ENCODE data around the gene ADAMTSL3. TPM values are rescaled to one million over a fixed set of nuclear protein-coding genes. Genes with fewer than 3 reads are reported as not detected.

ADAMTSL3 gene
- total RNA-seq, 1 donor from 2014 or later, result 2.4 TPM

DNA sequence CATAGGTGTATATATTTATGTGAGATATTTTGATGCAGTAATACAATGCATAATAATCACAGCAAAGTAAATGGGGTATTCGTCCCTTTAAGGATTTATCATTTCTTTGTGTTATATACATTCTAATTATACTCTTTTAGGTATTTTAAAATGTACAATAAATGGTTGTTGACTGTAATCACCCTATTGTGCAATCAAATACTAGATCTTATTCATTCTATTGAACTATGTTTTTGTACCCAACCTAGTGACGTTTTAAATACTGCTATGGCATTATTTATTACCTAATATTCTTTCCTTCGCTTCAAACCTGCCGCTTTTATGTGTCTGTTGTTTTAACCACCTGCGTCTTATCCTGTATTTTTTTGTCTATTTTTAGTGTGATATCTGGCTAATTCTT is 132.4 kb downstream of the ADAMTSL3 start:
- Histone ChIP-seq H3K9me3 (ENCODE audit: insufficient read depth, low read depth, low read length) (no peaks in the 10 kb centered on the region), H3K27me3 (ENCODE audit: insufficient read depth, low read length) (no peaks in the 10 kb centered on the region), H3K9ac (ENCODE audit: low read length) (no peak overlapping the region), H3K79me2 (ENCODE audit: insufficient read depth, low read length) (no peaks in the 10 kb centered on the region), H3K27ac (ENCODE audit: low read depth, low read length) (no peak overlapping the region), H3K4me3 (ENCODE audit: insufficient read depth, low read depth, low read length) (no peak overlapping the region), H3K4me2 (ENCODE audit: low read length) (no peak overlapping the region), H4K20me1 (ENCODE audit: insufficient read depth, low read length) (no peaks in the 10 kb centered on the region), H3K4me1 (ENCODE audit: insufficient read depth, low read length) (no peaks in the 10 kb centered on the region), H2AFZ (ENCODE audit: low read depth, low read length) (no peak overlapping the region), H3K36me3 (ENCODE audit: insufficient read depth, low read length) (no peaks in the 10 kb centered on the region)
- TF ChIP-seq EZH2 (IDR thresholded peaks at IDR 0.05; ENCODE audit: insufficient read depth, low read length), result no peak
- TF ChIP-seq, protein P1, sequence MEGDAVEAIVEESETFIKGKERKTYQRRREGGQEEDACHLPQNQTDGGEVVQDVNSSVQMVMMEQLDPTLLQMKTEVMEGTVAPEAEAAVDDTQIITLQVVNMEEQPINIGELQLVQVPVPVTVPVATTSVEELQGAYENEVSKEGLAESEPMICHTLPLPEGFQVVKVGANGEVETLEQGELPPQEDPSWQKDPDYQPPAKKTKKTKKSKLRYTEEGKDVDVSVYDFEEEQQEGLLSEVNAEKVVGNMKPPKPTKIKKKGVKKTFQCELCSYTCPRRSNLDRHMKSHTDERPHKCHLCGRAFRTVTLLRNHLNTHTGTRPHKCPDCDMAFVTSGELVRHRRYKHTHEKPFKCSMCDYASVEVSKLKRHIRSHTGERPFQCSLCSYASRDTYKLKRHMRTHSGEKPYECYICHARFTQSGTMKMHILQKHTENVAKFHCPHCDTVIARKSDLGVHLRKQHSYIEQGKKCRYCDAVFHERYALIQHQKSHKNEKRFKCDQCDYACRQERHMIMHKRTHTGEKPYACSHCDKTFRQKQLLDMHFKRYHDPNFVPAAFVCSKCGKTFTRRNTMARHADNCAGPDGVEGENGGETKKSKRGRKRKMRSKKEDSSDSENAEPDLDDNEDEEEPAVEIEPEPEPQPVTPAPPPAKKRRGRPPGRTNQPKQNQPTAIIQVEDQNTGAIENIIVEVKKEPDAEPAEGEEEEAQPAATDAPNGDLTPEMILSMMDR (IDR thresholded peaks at IDR 0.05; ENCODE audit: insufficient read depth, low read depth, low read length), result no peak
- DNase-seq (ENCODE audit: low read depth) (no peak), FAIRE-seq (no peak)
- no peak overlapping the region for H3K27ac Mint-ChIP-seq (ENCODE audit: unreplicated experiment)
- no peaks in the 10 kb centered on the region for H3K36me3 Mint-ChIP-seq (ENCODE audit: low read depth, unreplicated experiment)
- H3K27me3 Mint-ChIP-seq (ENCODE audit: low read depth, unreplicated experiment), result no peaks in the 10 kb centered on the region
- H3K9me3 Mint-ChIP-seq (ENCODE audit: unreplicated experiment), result no peaks in the 10 kb centered on the region
- peaks cover 6% of the 10 kb centered on the region for H3K4me1 Mint-ChIP-seq (ENCODE audit: low read depth, unreplicated experiment)
- no peak overlapping the region for H3K4me3 Mint-ChIP-seq (ENCODE audit: unreplicated experiment)

DNA sequence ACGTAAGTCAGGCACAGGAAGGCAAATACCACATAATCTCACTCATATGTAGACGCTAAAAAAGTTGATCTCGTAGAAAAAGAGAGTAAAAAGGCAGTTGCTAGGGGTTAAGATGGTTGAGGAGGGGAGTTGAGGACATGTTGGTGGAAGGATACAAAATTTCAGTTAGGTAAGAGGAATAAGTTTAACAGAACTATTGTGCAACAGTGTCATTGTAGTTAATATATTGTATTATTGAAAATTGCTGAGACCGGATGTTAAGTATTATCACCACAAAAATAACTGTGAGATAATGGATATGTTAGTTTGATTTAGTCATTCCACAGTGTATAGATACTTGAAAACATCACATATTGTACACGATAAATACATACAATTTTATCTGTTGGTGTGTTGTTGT is 139.1 kb downstream of the ADAMTSL3 start:
- Histone ChIP-seq H3K27ac (ENCODE audit: low read depth, low read length) (no peak overlapping the region), H3K79me2 (ENCODE audit: insufficient read depth, low read length) (no peaks in the 10 kb centered on the region), H2AFZ (ENCODE audit: low read depth, low read length) (no peak overlapping the region), H4K20me1 (ENCODE audit: insufficient read depth, low read length) (no peaks in the 10 kb centered on the region), H3K4me3 (ENCODE audit: insufficient read depth, low read depth, low read length) (no peak overlapping the region), H3K36me3 (ENCODE audit: insufficient read depth, low read length) (no peaks in the 10 kb centered on the region), H3K4me1 (ENCODE audit: insufficient read depth, low read length) (no peaks in the 10 kb centered on the region), H3K4me2 (ENCODE audit: low read length) (no peak overlapping the region), H3K27me3 (ENCODE audit: insufficient read depth, low read length) (no peaks in the 10 kb centered on the region), H3K9me3 (ENCODE audit: insufficient read depth, low read depth, low read length) (no peaks in the 10 kb centered on the region), H3K9ac (ENCODE audit: low read length) (no peak overlapping the region)
- Mint-ChIP-seq H3K27me3 (ENCODE audit: low read depth, unreplicated experiment) (no peaks in the 10 kb centered on the region), H3K9me3 (ENCODE audit: unreplicated experiment) (peaks cover 2% of the 10 kb centered on the region), H3K36me3 (ENCODE audit: low read depth, unreplicated experiment) (no peaks in the 10 kb centered on the region), H3K4me1 (ENCODE audit: low read depth, unreplicated experiment) (no peaks in the 10 kb centered on the region), H3K4me3 (ENCODE audit: unreplicated experiment) (no peak overlapping the region), H3K27ac (ENCODE audit: unreplicated experiment) (no peak overlapping the region)
- FAIRE-seq, result no peak
- no peak for TF ChIP-seq EZH2 (IDR thresholded peaks at IDR 0.05; ENCODE audit: insufficient read depth, low read length)
- TF ChIP-seq, protein P1 (IDR thresholded peaks at IDR 0.05; ENCODE audit: insufficient read depth, low read depth, low read length), result no peak
- DNase-seq (ENCODE audit: low read depth), result no peak

DNA sequence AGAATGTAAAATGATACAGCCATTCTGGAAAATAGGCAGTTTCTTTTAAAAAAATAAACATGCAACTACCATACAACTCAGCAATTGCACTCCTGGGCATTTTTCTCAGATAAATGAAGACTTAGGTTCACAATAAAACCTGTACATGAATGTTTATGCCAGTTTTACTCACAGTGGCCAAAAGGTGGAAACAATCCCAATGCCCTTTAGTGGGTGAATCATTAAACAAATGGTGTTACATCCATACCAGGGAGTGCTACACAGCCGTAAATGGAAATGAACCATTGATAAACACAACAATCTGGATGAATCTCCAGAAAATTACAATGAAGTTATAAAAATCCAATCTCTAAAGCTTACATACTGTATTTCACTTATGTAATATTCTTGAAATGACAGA is 140.3 kb downstream of the ADAMTSL3 start:
- Histone ChIP-seq H3K27me3 (ENCODE audit: insufficient read depth, low read length) (no peaks in the 10 kb centered on the region), H3K9me3 (ENCODE audit: insufficient read depth, low read depth, low read length) (no peaks in the 10 kb centered on the region), H3K4me2 (ENCODE audit: low read length) (no peak overlapping the region), H4K20me1 (ENCODE audit: insufficient read depth, low read length) (no peaks in the 10 kb centered on the region), H3K9ac (ENCODE audit: low read length) (no peak overlapping the region), H3K36me3 (ENCODE audit: insufficient read depth, low read length) (no peaks in the 10 kb centered on the region), H3K27ac (ENCODE audit: low read depth, low read length) (no peak overlapping the region), H2AFZ (ENCODE audit: low read depth, low read length) (no peak overlapping the region), H3K4me3 (ENCODE audit: insufficient read depth, low read depth, low read length) (no peak overlapping the region), H3K4me1 (ENCODE audit: insufficient read depth, low read length) (no peaks in the 10 kb centered on the region), H3K79me2 (ENCODE audit: insufficient read depth, low read length) (no peaks in the 10 kb centered on the region)
- Mint-ChIP-seq H3K36me3 (ENCODE audit: low read depth, unreplicated experiment) (no peaks in the 10 kb centered on the region), H3K4me1 (ENCODE audit: low read depth, unreplicated experiment) (no peaks in the 10 kb centered on the region), H3K4me3 (ENCODE audit: unreplicated experiment) (no peak overlapping the region), H3K27ac (ENCODE audit: unreplicated experiment) (no peak overlapping the region), H3K9me3 (ENCODE audit: unreplicated experiment) (peaks cover 2% of the 10 kb centered on the region), H3K27me3 (ENCODE audit: low read depth, unreplicated experiment) (no peaks in the 10 kb centered on the region)
- no peak for FAIRE-seq
- TF ChIP-seq EZH2 (IDR thresholded peaks at IDR 0.05; ENCODE audit: insufficient read depth, low read length), result no peak
- TF ChIP-seq, protein P1 (IDR thresholded peaks at IDR 0.05; ENCODE audit: insufficient read depth, low read depth, low read length), result no peak
- no peak for DNase-seq (ENCODE audit: low read depth)

All from astrocyte (in vitro differentiated cells and primary cell).